SJCRH30 (cell line): ENCODE results near the gene GJA9. TPM values are rescaled to one million over a fixed set of nuclear protein-coding genes. Genes with fewer than 3 reads are reported as not detected.
"Not testable (repeated sequence)": the region's sequence is repeated elsewhere in the genome, so short reads cannot be mapped to it uniquely, and the experiment has no call there.

Experiments
- DNase-seq, 2 experiments: peaks; one replicate each; pipeline ENCODE4 v3.0.0-alpha.2; 2015 to 2020
- H3K27ac ChIP-seq: fragments of 250-450 bp; sonication (Bioruptor Pico); 2 replicates; pipeline ENCODE4 v1.5.1; 2020; ENCODE audit warnings: mild to moderate bottlenecking, moderate library complexity
- H3K27me3 ChIP-seq: fragments of 250-450 bp; sonication (Bioruptor Pico); 2 replicates; pipeline ENCODE4 v1.5.1; 2020; ENCODE audit warnings: mild to moderate bottlenecking, moderate library complexity
- H3K36me3 ChIP-seq: fragments of 250-450 bp; sonication (Bioruptor Pico); 2 replicates; pipeline ENCODE4 v1.5.1; 2020; ENCODE audit warnings: mild to moderate bottlenecking, moderate library complexity
- H3K4me1 ChIP-seq: fragments of 250-450 bp; sonication (Bioruptor Pico); 2 replicates; pipeline ENCODE4 v1.5.1; 2020; ENCODE audit warnings: mild to moderate bottlenecking, moderate library complexity
- H3K4me3 ChIP-seq: fragments of 250-450 bp; sonication (Bioruptor Pico); 2 replicates; pipeline ENCODE4 v1.5.1; 2020; ENCODE audit warnings: mild to moderate bottlenecking, moderate library complexity
- H3K9me3 ChIP-seq: fragments of 250-450 bp; sonication (Bioruptor Pico); replicated peaks from 2 replicates; pipeline ENCODE4 v1.5.1; 2020; ENCODE audit warnings: mild to moderate bottlenecking, moderate library complexity
- total RNA-seq: library from RNA; depleted of rRNA; stranded (reverse); fragments of >200 nt; shearing (Covaris generic); gene quantifications from 2 replicates; pipeline ENCODE4 v1.2.3, GENCODE V29; 2014

GJA9 gene
- total RNA-seq, 1 experiment from 2014 or later = not detected

DNA sequence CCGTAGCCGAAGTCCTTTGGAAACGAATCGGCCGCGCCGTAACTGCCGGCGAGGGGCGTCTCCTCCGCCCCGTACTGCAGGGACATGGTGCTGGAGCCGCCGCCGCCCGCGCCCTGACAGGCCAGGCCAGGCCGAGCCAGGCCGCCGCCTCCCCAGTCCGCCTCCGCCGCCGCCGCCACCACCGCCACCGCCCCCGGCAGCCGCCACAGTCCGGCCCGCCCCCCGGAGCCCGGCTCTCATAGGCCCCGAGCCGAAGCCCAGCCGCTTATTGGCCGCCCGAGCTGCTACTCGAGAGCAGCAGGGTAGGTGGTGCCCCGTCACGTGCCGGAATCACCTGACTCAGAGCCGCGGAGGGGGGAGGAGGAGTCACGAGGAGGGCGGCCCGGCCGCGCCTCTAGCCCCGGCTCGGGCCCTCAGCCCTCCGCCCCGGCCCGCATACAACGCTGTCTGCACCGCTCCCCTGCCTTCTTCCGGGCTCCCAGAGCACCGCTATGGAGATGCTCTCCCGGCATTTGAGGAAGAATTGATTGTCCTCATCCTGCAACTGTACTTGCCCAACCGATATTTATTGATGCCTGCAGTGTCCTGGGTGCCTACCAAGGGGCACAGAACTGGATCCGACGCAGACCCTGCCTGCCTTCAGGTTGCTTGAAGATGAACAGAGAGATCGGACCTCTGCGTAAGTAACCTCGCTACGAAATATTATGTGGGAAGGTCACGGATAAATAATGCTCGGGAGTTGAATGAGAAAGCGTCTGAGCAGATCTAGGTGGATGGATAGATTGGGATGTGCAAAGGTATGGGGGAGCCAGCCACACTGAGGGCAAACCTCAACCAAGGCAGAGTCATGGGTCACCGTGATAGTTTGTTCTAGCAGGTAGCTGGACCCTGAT, 21.6 kb downstream of the GJA9 start, which contains the start of gene RRAGC:
RRAGC (minus strand) TSS at position 212 of the 893 bp plus-strand sequence; CDS start at position 86, 126 bp downstream.
- H3K4me1 ChIP-seq = 0 out of 2 replicates have a peak, but pooled peaks cover 2% of the 10 kb centered on the region
- DNase-seq = peak; percentile 99 to 100
- H3K27me3 ChIP-seq = no peaks in the 10 kb centered on the region
- H3K36me3 ChIP-seq = peaks cover 31% of the 10 kb centered on the region
- peak within 1 kb of the TSS; percentile 69 for H3K4me3 ChIP-seq
- no peaks in the 10 kb centered on the region for H3K9me3 ChIP-seq
- no peak within 1 kb of the TSS for H3K27ac ChIP-seq

DNA sequence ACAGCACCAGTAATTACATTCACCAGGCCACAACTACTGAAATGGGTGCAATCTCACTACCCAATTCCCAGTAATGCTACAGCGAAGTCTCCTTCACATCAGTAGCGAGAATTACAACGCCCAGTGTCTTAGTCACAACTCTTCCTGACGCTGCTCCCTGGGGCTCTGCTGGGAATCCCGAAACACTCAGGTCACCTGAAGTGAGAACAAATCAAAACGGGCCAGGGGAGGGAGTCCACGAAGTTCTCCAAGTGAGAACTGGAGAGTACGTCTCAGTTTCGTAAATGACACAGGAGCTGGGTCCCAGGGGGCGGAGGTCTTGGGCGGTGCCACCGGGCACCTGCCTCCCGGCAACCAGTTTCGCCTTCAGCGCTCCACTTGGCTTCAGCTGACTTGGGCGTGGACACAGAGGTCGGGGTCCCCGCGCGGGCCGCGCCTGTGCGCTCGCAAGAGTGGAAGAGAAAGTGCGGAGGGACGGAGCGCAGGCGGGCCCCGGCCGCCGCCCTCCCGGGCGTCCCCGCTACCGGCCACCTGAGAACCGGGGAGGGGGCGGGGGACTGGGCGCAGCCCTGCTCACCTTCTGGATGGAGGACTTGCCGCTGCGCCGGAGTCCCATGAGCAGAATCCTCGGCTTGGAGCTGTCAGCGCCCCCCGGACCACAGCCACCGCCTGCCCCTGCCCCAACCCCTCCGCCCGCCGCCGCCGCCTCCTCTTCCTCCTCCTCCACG, 22.4 kb downstream of the GJA9 start:
- DNase-seq = peak; percentile 36 to 38
- H3K27ac ChIP-seq = no peak overlapping the region

DNA sequence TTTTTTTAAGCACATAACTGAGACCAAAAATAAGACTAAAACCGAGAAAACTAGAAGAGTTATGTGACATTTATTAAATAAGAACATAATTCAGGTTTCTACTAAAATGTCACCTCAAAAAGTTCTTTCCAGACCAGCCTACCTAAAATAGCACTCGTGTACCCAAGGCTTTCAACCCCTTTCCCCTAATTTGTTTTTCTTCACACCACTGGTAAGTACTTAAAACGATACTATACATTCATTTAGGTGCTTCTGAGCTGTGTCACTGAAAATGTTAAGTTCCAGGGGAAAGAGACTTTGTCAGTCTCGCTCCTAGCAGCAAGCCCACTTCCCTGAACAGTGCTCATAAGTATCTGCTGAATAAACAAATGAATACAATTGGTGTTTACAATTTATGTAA, 28.6 kb downstream of the GJA9 start:
- Histone ChIP-seq H3K27me3 (no peaks in the 10 kb centered on the region), H3K4me1 (no peaks in the 10 kb centered on the region), H3K27ac (no peak overlapping the region), H3K9me3 (no peaks in the 10 kb centered on the region), H3K4me3 (no peak overlapping the region), H3K36me3 (peaks cover 25% of the 10 kb centered on the region)
- no peak for DNase-seq

More for the DNA sequence above, 22.4 kb downstream of the GJA9 start:
- Histone ChIP-seq H3K4me3 (peak overlapping the region; percentile 69), H3K36me3 (peaks cover 24% of the 10 kb centered on the region), H3K4me1 (0 out of 2 replicates have a peak, but pooled peaks cover 2% of the 10 kb centered on the region), H3K9me3 (no peaks in the 10 kb centered on the region), H3K27me3 (no peaks in the 10 kb centered on the region)

DNA sequence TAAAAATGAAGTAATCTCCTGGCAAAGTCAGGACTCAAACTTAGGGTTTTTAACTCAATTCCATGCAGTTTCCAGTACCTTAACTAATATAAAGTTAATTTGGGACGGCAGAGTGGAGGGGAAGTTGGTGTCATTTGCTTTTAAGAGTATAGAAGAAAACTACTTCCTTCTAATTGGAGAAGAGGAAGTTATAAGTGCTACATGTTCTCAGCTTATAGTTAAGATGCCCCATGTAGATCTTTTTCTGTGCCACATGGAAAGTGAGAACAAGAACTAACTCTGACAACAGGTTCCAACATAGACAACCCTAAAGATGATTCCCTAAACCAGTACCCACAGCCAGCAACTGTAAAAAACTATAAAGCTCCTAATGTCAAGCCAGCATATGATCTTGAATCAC, 33.3 kb downstream of the GJA9 start:
- DNase-seq = no peak
- Histone ChIP-seq H3K4me1 (no peaks in the 10 kb centered on the region), H3K27ac (no peak overlapping the region), H3K27me3 (no peaks in the 10 kb centered on the region), H3K9me3 (no peaks in the 10 kb centered on the region), H3K4me3 (no peak overlapping the region), H3K36me3 (peaks cover 29% of the 10 kb centered on the region)

DNA sequence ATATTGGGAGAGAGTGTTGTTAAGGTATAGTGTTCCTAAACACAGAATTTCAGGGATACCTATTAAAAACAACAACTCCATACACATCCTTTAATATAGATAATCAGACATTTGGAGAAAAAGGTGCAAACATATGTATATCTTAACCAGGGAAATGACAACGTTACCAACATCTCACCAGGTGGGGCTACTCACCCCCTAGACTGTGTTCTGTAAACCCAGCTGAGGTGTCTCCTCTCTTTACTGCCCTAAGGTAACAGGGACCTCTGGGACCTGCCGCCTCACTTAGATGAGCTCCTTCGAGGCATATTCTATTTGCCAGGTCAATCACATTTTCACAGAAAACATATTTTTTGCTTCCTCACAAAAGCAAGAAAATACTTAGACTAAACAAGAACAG, 35.2 kb downstream of the GJA9 start:
- Histone ChIP-seq H3K27me3 (no peaks in the 10 kb centered on the region), H3K9me3 (no peaks in the 10 kb centered on the region), H3K27ac (no peak overlapping the region), H3K4me1 (no peaks in the 10 kb centered on the region), H3K4me3 (no peak overlapping the region), H3K36me3 (peaks cover 29% of the 10 kb centered on the region)
- no peak for DNase-seq

DNA sequence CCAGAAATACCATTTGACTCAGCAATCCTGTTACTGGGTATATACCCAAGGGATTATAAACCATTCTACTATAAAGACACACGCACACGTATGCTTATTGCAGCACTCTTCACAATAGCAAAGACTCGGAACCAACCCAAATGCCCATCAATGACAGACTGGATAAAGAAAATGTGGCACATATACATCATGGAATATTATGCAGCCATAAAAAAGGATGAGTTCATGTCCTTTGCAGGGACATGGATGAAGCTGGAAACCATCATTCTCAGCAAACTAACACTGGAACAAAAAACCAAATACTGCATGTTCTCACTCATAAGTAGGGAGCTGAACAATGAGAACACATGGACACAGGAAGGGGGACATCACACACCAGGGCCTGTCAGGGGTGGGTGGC, 36.3 kb downstream of the GJA9 start:
- H3K36me3 ChIP-seq = peaks cover 29% of the 10 kb centered on the region
- H3K27ac ChIP-seq, H3K4me3 ChIP-seq, H3K27me3 ChIP-seq, H3K4me1 ChIP-seq, DNase-seq, H3K9me3 ChIP-seq: not testable (repeated sequence)

DNA sequence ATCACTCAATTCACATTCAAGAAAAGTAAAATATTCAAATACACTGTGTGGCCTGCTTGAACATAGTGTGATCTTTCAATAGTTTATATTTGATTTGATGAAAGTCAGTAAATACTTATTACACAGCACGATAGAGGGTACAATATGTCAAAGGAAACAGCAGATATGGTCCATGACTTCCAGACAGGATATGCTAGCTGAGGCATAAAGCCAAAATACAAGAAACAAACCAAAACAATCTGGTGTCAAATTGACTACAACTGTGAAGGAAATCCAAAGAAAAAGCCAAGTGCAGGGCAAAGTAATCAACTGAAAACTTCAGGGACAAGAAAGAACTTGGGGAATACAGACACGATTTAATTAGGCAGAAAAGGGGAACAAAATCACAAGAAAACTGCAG, 41.1 kb downstream of the GJA9 start:
- no peaks in the 10 kb centered on the region for H3K27me3 ChIP-seq
- no peaks in the 10 kb centered on the region for H3K9me3 ChIP-seq
- H3K4me3 ChIP-seq = no peak overlapping the region
- H3K36me3 ChIP-seq = peaks cover 17% of the 10 kb centered on the region
- H3K4me1 ChIP-seq = no peaks in the 10 kb centered on the region
- no peak for DNase-seq
- H3K27ac ChIP-seq = no peak overlapping the region

DNA sequence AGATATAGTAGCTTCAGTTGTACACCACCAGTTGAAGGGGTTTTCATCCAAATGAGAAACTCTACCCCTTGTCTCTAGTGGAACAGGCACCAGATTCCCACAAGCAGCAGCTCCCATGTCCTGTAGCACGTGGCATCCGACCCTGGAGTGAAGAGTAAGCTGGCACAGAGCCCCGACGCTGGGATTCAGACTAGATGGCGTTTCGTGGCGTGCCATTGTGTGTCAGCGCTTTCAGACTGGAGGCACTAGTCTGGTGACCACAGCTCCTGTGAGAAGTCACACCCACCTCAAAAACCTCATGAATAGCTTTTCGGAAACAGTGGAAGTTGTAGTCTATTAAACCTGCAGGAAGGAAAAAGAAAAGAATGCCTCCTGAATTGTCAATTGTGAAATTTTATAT, 42.0 kb downstream of the GJA9 start:
- Histone ChIP-seq H3K27ac (no peak overlapping the region), H3K4me3 (no peak overlapping the region), H3K4me1 (peaks cover 2% of the 10 kb centered on the region), H3K27me3 (no peaks in the 10 kb centered on the region), H3K36me3 (peaks cover 14% of the 10 kb centered on the region), H3K9me3 (no peaks in the 10 kb centered on the region)
- no peak for DNase-seq

DNA sequence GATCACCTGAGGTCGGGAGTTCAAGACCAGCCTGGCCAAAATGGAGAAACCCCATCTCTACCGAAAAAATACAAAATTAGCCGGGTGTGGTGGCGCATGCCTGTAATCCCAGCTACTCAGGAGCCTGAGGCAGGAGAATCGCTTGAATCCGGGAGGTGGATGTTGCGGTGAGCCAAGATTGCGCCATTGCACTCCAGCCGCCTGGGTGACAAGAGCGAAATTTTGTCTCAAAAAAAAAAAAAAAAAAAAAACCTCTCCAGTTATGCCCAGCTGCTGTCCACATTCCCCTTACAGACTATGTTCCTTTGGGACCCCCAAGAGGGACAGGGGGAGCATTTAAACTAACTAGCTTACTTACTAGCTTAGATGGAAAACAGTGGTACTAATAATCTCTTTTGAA, 45.1 kb downstream of the GJA9 start:
- H3K27ac ChIP-seq, H3K36me3 ChIP-seq, H3K9me3 ChIP-seq, H3K4me3 ChIP-seq, H3K27me3 ChIP-seq, DNase-seq: not testable (repeated sequence)
- H3K4me1 ChIP-seq = peaks cover 16% of the 10 kb centered on the region

DNA sequence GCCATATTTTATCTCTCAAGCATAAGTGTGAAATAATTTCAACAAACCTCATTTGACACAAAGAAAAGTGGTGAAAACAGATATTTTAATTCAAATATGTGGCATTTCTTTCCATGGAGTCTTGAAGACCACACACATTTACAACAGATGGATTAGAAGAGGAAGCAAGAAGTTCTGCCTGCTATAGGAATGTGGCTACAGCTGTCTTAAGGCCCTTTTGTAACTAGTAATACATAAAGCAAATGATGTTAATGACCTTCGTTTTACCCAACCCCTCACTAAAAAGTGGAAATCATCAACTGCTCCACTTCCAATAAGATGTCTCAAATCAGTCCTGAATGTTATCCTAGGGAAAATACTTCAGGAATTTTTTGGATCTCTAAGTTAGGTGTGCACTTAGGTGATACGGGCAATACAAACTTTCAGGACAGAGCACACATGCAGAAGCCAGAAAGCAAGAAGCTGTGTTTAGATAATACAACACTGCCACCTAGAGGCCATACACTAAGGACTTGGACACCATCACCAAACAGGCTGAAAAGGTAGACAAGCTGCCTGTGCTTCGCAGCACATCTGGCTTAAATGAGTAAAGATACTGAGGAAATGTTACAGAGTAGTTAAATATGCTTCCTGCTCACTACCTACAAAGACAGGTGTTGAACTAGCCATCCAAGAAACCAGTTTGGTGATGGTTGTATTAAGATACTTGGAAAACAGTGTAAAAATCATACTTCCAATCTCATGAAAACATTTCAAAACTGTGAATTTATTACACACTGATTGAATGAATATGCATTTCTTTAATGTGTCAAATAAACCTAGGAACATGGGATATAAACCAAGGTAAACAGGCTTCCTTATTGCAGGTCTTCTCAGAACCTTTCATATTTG, 46.2 kb downstream of the GJA9 start:
- peaks cover 6% of the 10 kb centered on the region; the same call in 1 of the 2 replicates for H3K36me3 ChIP-seq
- peaks cover 16% of the 10 kb centered on the region for H3K4me1 ChIP-seq
- no peak overlapping the region for H3K4me3 ChIP-seq
- H3K9me3 ChIP-seq = no peaks in the 10 kb centered on the region
- peak; percentile 77 to 95 for DNase-seq
- H3K27me3 ChIP-seq = no peaks in the 10 kb centered on the region
- peak overlapping the region; percentile 3; the same call in 1 of the 2 replicates for H3K27ac ChIP-seq

DNA sequence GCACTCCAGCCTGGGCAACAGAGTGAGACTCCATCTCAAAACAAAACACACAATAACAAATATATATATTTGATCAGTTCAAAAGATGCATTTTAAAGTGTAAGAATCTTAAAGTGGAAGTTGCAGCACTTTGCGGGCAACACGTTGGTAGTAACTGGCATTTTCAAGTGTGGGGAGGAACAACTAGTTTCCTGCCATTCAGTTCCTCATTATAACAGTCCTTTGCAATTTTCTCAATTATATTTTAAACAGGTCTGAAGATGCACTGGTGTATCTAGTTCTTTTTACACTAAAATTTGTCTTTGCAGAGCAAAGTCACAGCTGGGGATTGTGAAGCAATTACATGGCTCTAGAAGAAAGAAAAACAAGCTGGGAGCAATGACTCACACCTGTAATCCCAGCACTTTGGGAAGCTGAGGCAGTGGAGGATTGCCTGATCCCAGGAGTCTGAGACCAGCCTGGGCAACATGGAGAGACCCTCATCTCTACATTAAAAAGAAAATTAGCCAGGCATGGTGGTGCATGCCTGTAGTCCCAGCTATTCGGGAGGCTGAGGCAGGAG, 47.1 kb downstream of the GJA9 start:
- Histone ChIP-seq H3K4me3 (no peak overlapping the region), H3K27ac (peak overlapping the region; percentile 3; the same call in 1 of the 2 replicates), H3K9me3 (no peaks in the 10 kb centered on the region), H3K4me1 (peaks cover 16% of the 10 kb centered on the region), H3K36me3 (0 out of 2 replicates have a peak, but pooled peaks cover 3% of the 10 kb centered on the region), H3K27me3 (no peaks in the 10 kb centered on the region)
- peak; percentile 26 to 30 for DNase-seq

DNA sequence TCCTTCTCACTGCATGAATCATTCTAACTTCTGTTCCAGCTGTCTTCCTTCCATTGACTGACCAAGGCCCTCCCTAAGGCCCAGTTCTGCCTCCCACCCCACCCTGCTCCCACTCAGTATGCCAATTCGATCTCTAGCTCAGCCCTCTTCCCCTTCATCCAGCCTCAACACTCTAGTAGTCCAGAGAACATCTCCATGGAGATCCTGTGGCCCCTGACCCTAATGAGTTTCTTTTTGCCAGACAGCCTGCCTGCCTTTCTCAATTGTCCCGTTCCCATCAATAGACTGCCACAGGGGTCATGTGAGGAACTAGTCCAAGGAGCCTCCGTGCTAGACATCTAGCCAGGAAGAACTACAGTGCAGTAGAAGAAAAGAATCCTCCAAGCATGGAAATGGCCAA, 48.2 kb downstream of the GJA9 start:
- peaks cover 16% of the 10 kb centered on the region for H3K4me1 ChIP-seq
- DNase-seq = no peak
- no peaks in the 10 kb centered on the region for H3K27me3 ChIP-seq
- H3K9me3 ChIP-seq = no peaks in the 10 kb centered on the region
- no peak overlapping the region for H3K27ac ChIP-seq
- no peak overlapping the region for H3K4me3 ChIP-seq
- 0 out of 2 replicates have a peak, but pooled peaks cover under 1% of the 10 kb centered on the region for H3K36me3 ChIP-seq

DNA sequence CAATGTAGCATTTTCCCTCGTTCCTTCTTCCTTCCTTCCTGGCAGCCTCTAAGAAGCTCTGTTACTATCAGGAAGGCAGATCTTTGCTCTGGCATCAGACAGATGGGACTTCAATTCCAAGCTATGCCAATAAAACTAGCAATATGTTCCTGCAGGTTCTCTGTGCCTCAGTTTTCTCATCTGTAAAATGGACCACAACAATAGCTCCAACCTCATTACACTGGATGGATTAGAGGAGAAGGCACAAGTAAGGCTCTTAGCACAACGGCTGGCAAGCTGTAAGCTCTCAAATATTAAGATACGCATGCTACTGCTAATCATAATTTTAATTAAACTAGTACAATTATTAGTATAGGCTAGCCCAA, 49.0 kb downstream of the GJA9 start:
- no peak for DNase-seq
- Histone ChIP-seq H3K27ac (no peak overlapping the region; the same call in 1 of the 2 replicates), H3K4me1 (peaks cover 16% of the 10 kb centered on the region), H3K9me3 (no peaks in the 10 kb centered on the region), H3K27me3 (no peaks in the 10 kb centered on the region), H3K4me3 (no peak overlapping the region), H3K36me3 (no peaks in the 10 kb centered on the region)

DNA sequence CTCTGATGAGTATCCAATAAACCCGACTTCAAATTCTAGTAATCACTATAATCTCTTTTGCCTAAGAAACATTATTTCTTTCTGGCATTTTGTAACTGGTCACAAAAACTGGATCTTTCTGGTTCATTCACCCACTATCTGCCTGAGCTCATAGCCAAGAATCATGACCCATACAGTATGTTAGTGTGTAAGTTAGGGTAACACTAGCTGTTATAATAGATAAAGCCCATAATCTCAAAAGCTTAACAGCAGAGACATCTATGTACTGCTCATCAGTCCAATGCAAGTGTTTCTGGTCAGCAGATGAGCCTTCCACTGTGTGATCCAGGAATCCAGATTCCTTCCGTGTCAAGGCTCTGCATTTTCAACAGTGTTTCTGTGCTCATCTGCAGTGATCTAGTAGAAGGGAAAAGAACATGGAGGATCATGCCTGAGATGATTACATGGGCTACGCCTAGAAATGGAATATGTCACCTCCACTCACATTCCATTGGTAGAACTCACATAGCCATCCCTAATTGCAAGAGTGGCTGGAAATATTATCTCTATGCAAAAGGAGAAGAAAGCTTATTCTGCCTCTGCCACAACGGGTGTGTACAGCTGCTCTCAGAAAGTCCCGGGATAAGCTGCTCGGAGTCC, 49.5 kb downstream of the GJA9 start:
- peak; percentile 26 to 37 for DNase-seq
- no peaks in the 10 kb centered on the region for H3K9me3 ChIP-seq
- peaks cover 16% of the 10 kb centered on the region for H3K4me1 ChIP-seq
- peak overlapping the region; percentile 12; the same call in 1 of the 2 replicates for H3K27ac ChIP-seq
- no peaks in the 10 kb centered on the region for H3K27me3 ChIP-seq
- H3K4me3 ChIP-seq = no peak overlapping the region
- H3K36me3 ChIP-seq = no peaks in the 10 kb centered on the region
